ENCODE results near the gene ADGRF1.

Gene ADGRF1

DNA sequence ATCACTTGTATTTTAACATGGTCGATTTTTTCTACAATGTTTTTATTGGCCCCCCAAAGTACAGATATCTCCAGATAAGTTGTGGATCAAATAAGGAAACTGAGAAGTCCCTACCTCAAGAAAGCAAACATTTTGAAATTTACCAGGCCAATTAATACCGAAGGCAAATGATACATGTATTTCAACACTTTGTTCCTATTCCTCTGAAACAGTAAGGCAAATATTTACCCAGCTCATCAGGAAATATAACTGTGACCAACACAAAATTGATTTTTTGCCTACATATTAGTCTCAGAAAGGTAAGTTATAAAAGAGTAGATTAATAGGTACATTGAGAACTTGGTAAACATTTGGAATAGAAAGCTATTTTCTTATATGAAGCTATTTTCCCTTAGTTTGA, 69.1 kb downstream of the ADGRF1 start:
- Histone ChIP-seq H3K4me2 (ENCODE audit: low read depth, low read length, poor library complexity, severe bottlenecking) (no peak overlapping the region), H3K9me3 (ENCODE audit: insufficient read depth, low read length) (no peaks in the 10 kb centered on the region), H3F3A (ENCODE audit: insufficient read depth) (no peaks in the 10 kb centered on the region), H4K20me1 (ENCODE audit: low read depth, low read length) (no peaks in the 10 kb centered on the region; the same call in 1 of the 2 replicates), H3K4me3 (ENCODE audit: insufficient read depth, low read length, poor library complexity, severe bottlenecking) (no peak overlapping the region), H3K9ac (ENCODE audit: low read length) (no peak overlapping the region), H3K36me3 (ENCODE audit: low read length) (no peaks in the 10 kb centered on the region), H3K79me2 (ENCODE audit: insufficient read depth, low read length) (no peaks in the 10 kb centered on the region), H3K27me3 (ENCODE audit: low read length) (no peaks in the 10 kb centered on the region), H3K9me2 (replicated peaks; ENCODE audit: insufficient read depth, low read length) (no peaks in the 10 kb centered on the region), H2AFZ (ENCODE audit: low read depth, low read length, severe bottlenecking) (no peak overlapping the region), H3K27ac (ENCODE audit: low read depth, low read length) (no peak overlapping the region)
- TF ChIP-seq, protein P1, sequence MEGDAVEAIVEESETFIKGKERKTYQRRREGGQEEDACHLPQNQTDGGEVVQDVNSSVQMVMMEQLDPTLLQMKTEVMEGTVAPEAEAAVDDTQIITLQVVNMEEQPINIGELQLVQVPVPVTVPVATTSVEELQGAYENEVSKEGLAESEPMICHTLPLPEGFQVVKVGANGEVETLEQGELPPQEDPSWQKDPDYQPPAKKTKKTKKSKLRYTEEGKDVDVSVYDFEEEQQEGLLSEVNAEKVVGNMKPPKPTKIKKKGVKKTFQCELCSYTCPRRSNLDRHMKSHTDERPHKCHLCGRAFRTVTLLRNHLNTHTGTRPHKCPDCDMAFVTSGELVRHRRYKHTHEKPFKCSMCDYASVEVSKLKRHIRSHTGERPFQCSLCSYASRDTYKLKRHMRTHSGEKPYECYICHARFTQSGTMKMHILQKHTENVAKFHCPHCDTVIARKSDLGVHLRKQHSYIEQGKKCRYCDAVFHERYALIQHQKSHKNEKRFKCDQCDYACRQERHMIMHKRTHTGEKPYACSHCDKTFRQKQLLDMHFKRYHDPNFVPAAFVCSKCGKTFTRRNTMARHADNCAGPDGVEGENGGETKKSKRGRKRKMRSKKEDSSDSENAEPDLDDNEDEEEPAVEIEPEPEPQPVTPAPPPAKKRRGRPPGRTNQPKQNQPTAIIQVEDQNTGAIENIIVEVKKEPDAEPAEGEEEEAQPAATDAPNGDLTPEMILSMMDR (IDR thresholded peaks at IDR 0.05; ENCODE audit: insufficient read depth, low read length, poor library complexity, severe bottlenecking): no peak
- TF ChIP-seq EZH2phosphoT487 (conservative IDR thresholded peaks at IDR 0.05; ENCODE audit: low read length): no peak

DNA sequence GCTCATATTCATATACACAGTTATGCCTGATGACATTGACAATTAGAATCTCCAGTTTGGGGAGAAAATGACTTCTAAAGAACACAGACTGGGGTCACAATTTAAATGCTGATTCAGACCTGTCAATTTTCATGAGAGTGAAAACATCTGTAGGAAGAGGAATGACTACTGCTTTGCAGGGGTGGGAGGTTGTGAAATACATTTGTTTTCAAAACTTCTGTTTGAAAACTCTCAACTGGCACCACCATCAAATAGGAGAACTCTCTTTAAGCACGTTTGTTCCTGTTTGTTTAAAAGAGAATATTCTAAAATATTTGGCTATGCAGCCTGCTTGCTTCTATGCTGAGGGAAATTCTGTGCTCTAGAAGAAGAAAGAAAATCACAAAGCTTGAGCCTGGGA, 69.6 kb downstream of the ADGRF1 start:
- no peaks in the 10 kb centered on the region for H3K9me2 ChIP-seq (replicated peaks; ENCODE audit: insufficient read depth, low read length)
- TF ChIP-seq, protein P1 (IDR thresholded peaks at IDR 0.05; ENCODE audit: insufficient read depth, low read length, poor library complexity, severe bottlenecking): no peak
- H3F3A ChIP-seq (ENCODE audit: insufficient read depth): no peaks in the 10 kb centered on the region
- no peaks in the 10 kb centered on the region for H3K27me3 ChIP-seq (ENCODE audit: low read length)
- no peak overlapping the region for H3K9ac ChIP-seq (ENCODE audit: low read length)
- no peaks in the 10 kb centered on the region for H3K79me2 ChIP-seq (ENCODE audit: insufficient read depth, low read length)
- H3K27ac ChIP-seq (ENCODE audit: low read depth, low read length): no peak overlapping the region
- no peak overlapping the region for H2AFZ ChIP-seq (ENCODE audit: low read depth, low read length, severe bottlenecking)
- no peak overlapping the region for H3K4me3 ChIP-seq (ENCODE audit: insufficient read depth, low read length, poor library complexity, severe bottlenecking)
- no peaks in the 10 kb centered on the region; the same call in 1 of the 2 replicates for H4K20me1 ChIP-seq (ENCODE audit: low read depth, low read length)
- H3K4me2 ChIP-seq (ENCODE audit: low read depth, low read length, poor library complexity, severe bottlenecking): no peak overlapping the region
- H3K36me3 ChIP-seq (ENCODE audit: low read length): no peaks in the 10 kb centered on the region
- H3K9me3 ChIP-seq (ENCODE audit: insufficient read depth, low read length): no peaks in the 10 kb centered on the region

DNA sequence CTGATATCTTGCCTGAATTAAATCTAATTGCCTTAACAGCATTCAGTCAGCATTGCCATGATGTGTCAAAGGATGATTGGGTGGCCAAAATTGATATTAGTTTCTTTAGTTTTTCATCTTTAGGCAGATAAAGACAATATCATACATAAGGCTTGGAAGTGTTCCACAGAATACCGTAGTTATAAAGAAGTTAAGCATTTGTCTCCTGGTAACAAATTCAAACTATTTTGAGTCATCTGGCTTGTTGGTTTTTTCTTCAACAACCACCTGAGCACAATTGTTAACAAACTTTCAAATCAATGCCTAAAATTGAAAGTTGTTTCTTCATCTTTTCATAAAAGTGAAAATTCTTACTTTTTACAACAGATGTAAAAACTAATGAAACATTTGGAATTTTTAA, 72.9 kb downstream of the ADGRF1 start:
- Histone ChIP-seq H3K27ac (ENCODE audit: low read depth, low read length) (no peak overlapping the region), H3K9me3 (ENCODE audit: insufficient read depth, low read length) (no peaks in the 10 kb centered on the region), H3K4me3 (ENCODE audit: insufficient read depth, low read length, poor library complexity, severe bottlenecking) (no peak overlapping the region), H3K36me3 (ENCODE audit: low read length) (no peaks in the 10 kb centered on the region), H3K9me2 (replicated peaks; ENCODE audit: insufficient read depth, low read length) (no peaks in the 10 kb centered on the region), H3K4me2 (ENCODE audit: low read depth, low read length, poor library complexity, severe bottlenecking) (no peak overlapping the region), H3F3A (ENCODE audit: insufficient read depth) (no peaks in the 10 kb centered on the region), H3K27me3 (ENCODE audit: low read length) (no peaks in the 10 kb centered on the region), H4K20me1 (ENCODE audit: low read depth, low read length) (no peaks in the 10 kb centered on the region; the same call in 1 of the 2 replicates), H3K79me2 (ENCODE audit: insufficient read depth, low read length) (no peaks in the 10 kb centered on the region), H2AFZ (ENCODE audit: low read depth, low read length, severe bottlenecking) (no peak overlapping the region), H3K9ac (ENCODE audit: low read length) (no peak overlapping the region)
- no peak for TF ChIP-seq EZH2phosphoT487 (conservative IDR thresholded peaks at IDR 0.05; ENCODE audit: low read length)
- TF ChIP-seq, protein P1 (IDR thresholded peaks at IDR 0.05; ENCODE audit: insufficient read depth, low read length, poor library complexity, severe bottlenecking): no peak
